Lower leg skin (tissue), 4 donors: ENCODE results near the gene LSMEM2. TPM values are rescaled to one million over a fixed set of nuclear protein-coding genes. Genes with fewer than 3 reads are reported as not detected.

ENCODE experiments used
- DNase-seq, 2 donors: peaks; one replicate each; pipeline ENCODE4 v3.0.0-alpha.2; 2019; ENCODE audit warnings: low spot score in 2 of 2
- H3K4me3 ChIP-seq: fragments of 200-600 bp; sonication (generic); 2 replicates; pipeline ENCODE4 v1.5.1; 2017; ENCODE audit warnings: mild to moderate bottlenecking, low read depth; ENCODE audit not compliant: poor library complexity, severe bottlenecking
- POLR2A ChIP-seq, 2 donors: fragments of 450-650 bp; IDR thresholded peaks; one replicate each; pipeline ENCODE4 v1.6.1; 2016 to 2017; ENCODE audit warnings: antibody characterized with exemption in 2 of 2, mild to moderate bottlenecking in 1 of 2, moderate library complexity in 1 of 2
- WGBS, 2 donors: methylation state at CpG; one replicate each; pipeline ENCODE4 v1.1.5; 2018; 5-methylcytosine and 5-hydroxymethylcytosine counted together
- intact Hi-C: fragments of 100-400 bp; cut with DNase I; formaldehyde crosslinking; loops from one replicate; pipeline ENCODE4 v1.15.0; 2023; ENCODE audit warnings: low total_unique reads
- total RNA-seq, 4 donors: library from RNA; depleted of rRNA; stranded (reverse); fragments of >200 nt; gene quantifications; one replicate each; pipeline ENCODE4 v1.1.0, GENCODE V29; 2016
- TF ChIP-seq, protein P1 (sequence below), 3 donors: fragments of 450-650 bp; IDR thresholded peaks; one replicate each; pipeline ENCODE4 v1.5.1; 2016; ENCODE audit warnings: antibody characterized with exemption in 3 of 3, mild to moderate bottlenecking in 3 of 3, moderate library complexity in 2 of 3

LSMEM2 gene
- total RNA-seq, 4 donors from 2014 or later, result 0.37 to 0.62 TPM; not detected in 2

DNA sequence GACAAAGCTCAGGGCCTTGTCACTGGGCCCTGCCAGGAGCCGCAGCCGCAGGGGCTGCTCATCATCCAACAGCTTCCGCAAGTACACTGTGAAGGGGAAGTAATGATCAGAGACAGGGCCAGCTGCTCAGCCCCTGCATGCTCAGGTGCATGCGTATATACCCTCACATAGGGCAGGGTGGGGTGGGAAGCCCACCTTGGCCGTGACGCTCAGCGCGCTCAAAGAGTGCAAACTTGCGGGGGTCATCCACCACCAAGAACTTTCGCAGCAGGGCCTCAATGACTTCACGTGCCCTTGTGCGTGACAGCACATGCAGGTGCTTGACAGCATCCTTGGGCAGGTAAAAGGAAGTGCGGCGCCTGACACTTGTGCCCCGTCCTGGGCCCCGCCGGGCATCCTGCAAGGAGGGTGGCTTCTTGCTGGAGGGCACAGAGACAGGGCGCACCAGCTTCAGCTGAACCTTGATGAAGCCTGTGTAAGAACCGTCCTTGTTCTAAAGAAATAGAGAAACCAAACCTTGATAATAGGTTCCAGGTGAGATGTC lies 52.5 kb downstream of the LSMEM2 start:
- TF ChIP-seq POLR2A (IDR thresholded peaks at IDR 0.05), result no peak
- TF ChIP-seq, protein P1, sequence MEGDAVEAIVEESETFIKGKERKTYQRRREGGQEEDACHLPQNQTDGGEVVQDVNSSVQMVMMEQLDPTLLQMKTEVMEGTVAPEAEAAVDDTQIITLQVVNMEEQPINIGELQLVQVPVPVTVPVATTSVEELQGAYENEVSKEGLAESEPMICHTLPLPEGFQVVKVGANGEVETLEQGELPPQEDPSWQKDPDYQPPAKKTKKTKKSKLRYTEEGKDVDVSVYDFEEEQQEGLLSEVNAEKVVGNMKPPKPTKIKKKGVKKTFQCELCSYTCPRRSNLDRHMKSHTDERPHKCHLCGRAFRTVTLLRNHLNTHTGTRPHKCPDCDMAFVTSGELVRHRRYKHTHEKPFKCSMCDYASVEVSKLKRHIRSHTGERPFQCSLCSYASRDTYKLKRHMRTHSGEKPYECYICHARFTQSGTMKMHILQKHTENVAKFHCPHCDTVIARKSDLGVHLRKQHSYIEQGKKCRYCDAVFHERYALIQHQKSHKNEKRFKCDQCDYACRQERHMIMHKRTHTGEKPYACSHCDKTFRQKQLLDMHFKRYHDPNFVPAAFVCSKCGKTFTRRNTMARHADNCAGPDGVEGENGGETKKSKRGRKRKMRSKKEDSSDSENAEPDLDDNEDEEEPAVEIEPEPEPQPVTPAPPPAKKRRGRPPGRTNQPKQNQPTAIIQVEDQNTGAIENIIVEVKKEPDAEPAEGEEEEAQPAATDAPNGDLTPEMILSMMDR (IDR thresholded peaks at IDR 0.05), result no peak
- 90 to 95% methylated on average over 19 of the region's 19 CpGs for WGBS, 2 donors
- intact Hi-C loops, result no loop called here
- H3K4me3 ChIP-seq, result no peak overlapping the region
- no peak for DNase-seq

DNA sequence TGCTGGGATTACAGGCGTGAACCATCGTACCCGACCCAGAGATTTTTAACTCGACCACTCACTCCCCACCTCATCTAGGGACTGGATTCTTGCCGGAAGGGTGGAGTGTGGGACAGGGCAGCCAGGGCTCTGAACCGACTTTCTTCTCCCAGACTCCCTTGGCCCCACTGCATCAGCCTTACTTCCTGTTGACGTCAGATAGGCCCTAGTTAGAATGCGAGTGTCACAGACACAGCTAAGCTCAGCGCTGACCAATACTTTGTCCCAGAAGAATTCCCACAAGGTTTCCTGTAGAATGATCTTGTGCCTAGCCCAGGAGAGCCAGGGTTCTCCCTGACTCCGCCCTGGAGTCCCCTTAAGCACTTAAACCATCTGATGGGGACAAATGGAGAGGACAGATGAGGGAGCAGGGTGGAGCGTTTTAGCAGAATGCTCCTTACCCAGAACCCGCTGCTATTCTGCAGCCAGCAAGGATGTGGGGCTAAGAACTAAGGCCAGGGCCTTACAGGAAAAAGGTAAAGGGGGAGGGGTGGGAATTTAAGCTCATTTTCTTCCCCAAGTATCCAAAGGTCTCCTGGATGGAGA lies 54.9 kb downstream of the LSMEM2 start:
- 44 to 60% methylated on average over 12 of the region's 12 CpGs for WGBS, 2 donors
- TF ChIP-seq, protein P1 (IDR thresholded peaks at IDR 0.05), result no peak
- TF ChIP-seq POLR2A (IDR thresholded peaks at IDR 0.05), result no peak
- intact Hi-C loops, result no loop called here
- no peak for DNase-seq
- H3K4me3 ChIP-seq, result no peak overlapping the region

DNA sequence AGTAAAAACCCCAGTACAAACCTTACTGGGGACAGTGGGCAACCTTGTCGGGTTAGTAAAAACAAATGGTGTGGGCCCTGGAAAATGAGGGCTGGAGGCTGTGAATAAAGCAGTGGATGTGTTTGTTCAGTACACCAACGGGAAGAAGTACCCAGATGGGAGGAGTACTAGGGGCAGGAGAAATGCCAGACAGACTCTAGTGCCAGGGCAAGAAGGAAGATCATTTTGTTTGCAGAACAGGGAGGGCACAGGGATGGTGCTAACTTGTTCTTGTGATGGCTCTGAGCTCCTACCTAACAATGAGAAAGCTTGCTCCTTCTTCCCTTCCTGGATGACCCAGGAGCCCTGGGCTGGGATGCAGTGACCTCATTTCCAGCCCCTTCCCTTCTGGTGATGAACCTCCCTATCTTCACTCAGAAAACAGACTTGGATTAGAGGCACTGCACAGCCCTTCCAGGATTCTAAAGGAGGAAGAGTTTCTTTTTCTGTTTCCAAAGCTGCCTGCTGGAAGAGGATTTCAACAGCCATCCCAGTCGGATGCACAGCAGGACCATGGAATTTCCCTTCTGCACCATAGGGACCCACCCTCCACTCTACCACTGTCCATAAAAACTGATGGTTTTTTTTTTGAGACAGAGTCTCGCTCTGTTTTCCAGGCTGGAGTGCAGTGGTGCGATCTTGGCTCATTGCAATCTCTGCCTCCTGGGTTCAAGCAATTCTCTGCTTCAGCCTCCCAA lies 55.6 kb downstream of the LSMEM2 start:
- no peak overlapping the region for H3K4me3 ChIP-seq
- TF ChIP-seq POLR2A (IDR thresholded peaks at IDR 0.05), result no peak
- TF ChIP-seq, protein P1 (IDR thresholded peaks at IDR 0.05), result no peak
- intact Hi-C loops, result no loop called here
- DNase-seq, result no peak
- WGBS, 2 donors, result 45 to 57% methylated on average over 5 of the region's 5 CpGs

DNA sequence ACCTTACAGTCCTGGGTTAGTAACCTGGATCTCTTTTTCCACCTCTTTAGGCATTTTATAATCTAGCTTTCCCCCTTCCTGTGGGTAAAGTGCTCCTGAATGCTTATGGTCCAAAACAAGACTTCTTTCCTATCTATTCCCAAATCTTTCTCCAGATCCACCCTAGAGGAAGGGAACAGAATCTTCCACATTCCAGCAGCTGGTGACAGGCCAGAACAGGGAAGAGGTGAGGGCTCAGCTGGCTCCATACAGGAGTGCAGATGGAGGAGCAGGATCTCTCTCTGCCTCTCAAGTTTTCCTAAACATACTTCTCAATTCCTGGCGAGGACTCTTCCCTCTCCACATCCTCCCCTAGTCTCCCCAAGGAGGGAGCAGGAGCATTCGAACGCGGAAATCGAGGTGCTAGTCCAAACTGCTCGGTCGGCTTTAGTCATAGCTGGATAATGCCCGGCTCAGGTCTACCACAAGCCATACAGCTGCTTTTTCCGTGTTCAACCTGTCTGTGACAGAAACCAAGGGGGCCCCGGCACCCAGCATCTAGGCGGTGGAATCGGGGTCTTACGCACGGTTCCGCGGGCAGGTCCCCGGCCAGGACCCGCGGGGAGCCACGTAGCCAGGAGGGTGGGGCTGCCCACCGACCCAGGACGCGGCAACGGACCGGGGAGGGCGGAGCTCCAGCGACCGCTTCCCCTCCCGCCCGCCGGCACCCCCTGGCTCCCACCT lies 57.7 kb downstream of the LSMEM2 start:
- H3K4me3 ChIP-seq, result peak overlapping the region; percentile 60
- no peak for DNase-seq
- TF ChIP-seq POLR2A (IDR thresholded peaks at IDR 0.05), result no peak
- 1 to 11% methylated on average over 6 to 28 of the region's 31 CpGs for WGBS, 2 donors
- intact Hi-C loops, result no loop called here

DNA sequence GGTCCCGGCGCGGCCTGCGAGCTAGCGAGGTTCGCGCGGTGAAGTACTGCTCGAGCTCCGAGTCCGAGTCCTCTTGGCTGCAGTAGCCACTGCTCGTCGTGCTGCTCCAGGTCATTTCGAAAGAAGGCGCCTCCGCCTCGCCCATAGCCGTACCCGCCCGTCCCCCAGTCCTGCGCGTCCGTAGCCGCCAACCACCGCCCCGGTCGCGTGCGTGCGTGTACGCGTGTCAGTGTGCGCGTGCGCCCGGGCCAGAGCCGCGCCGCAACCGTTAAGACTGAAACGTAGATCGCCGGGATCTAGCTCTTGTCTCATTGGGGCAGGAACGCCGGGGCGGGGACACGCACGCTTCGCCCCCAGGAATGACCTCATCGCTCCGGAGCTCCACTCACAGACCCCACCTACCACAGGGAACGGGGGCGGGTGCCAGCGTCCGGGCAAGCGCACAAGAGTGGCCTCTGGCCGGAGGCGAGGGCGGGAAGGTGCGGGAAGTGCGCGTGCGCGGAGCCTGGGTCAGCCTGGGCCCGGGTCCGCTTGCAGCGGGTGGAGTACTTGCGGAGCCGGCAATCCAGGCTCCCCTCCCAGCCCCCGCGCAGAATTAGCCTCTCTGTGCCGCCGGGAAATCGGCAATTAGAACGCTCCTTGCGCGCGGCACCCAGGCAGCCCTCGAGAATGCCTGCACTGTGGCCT lies 58.4 kb downstream of the LSMEM2 start:
- 0 to 2% methylated on average over 10 to 38 of the region's 79 CpGs for WGBS, 2 donors
- TF ChIP-seq, protein P1 (IDR thresholded peaks at IDR 0.05), result no peak
- peak in 1 of 2 donors; percentile 18 for TF ChIP-seq POLR2A (IDR thresholded peaks at IDR 0.05)
- DNase-seq, result peak; percentile 99 to 100
- H3K4me3 ChIP-seq, result peak overlapping the region; percentile 60
- intact Hi-C loops, result no loop called here

Other genes with a start within 250 kb of the LSMEM2 start
- gene RBM5, start 190.2 kb upstream of the LSMEM2 start, total RNA-seq, result 100 to 1,000 TPM; 131 to 244 (median 138) TPM
- gene SEMA3F, start 123.8 kb upstream of the LSMEM2 start, total RNA-seq, result 100 to 1,000 TPM; 106 to 151 (median 120) TPM
- gene GNAT1, start 87.5 kb upstream of the LSMEM2 start, total RNA-seq, result not detected
- gene SLC38A3, start 73.8 kb upstream of the LSMEM2 start, total RNA-seq, result under 1 TPM in 1 of 4 donors, not detected in 3; 0.62 TPM
- gene GNAI2, start 42.9 kb upstream of the LSMEM2 start, total RNA-seq, result 100 to 1,000 TPM in 1 of 4 donors, 10 to 100 TPM in 3; 56.5 to 123 (median 74.8) TPM
- 1 to 10 TPM; 1.1 to 7.2 (median 3.3) TPM for gene SEMA3B, start 9.9 kb upstream of the LSMEM2 start, total RNA-seq
- 10 to 100 TPM; 32.9 to 69.0 (median 39.8) TPM for gene IFRD2, start 13.3 kb downstream of the LSMEM2 start, total RNA-seq
- gene HYAL3, start 20.3 kb downstream of the LSMEM2 start, total RNA-seq, result 1 to 10 TPM; 1.9 to 4.1 (median 2.6) TPM
- 10 to 100 TPM; 12.4 to 19.4 (median 15.1) TPM for gene NAA80, start 20.3 kb downstream of the LSMEM2 start, total RNA-seq
- 10 to 100 TPM; 16.7 to 35.5 (median 20.6) TPM for gene HYAL1, start 24.5 kb downstream of the LSMEM2 start, total RNA-seq
- gene HYAL2, start 43.7 kb downstream of the LSMEM2 start, total RNA-seq, result 10 to 100 TPM; 44.1 to 95.7 (median 72.9) TPM
- gene TUSC2, start 49.1 kb downstream of the LSMEM2 start, total RNA-seq, result 10 to 100 TPM; 13.1 to 24.2 (median 18.0) TPM
- 10 to 100 TPM; 33.5 to 50.0 (median 47.2) TPM for gene RASSF1, start 61.7 kb downstream of the LSMEM2 start, total RNA-seq
- gene ZMYND10, start 66.6 kb downstream of the LSMEM2 start, total RNA-seq, result 1 to 10 TPM in 1 of 4 donors, under 1 TPM in 2, not detected in 1; 0.42 to 1.8 (median 0.74) TPM
- gene NPRL2, start 71.7 kb downstream of the LSMEM2 start, total RNA-seq, result 10 to 100 TPM; 17.3 to 28.0 (median 23.2) TPM
- gene CYB561D2, start 71.8 kb downstream of the LSMEM2 start, total RNA-seq, result 10 to 100 TPM in 2 of 4 donors, 1 to 10 TPM in 2; 6.0 to 19.7 (median 11.6) TPM
- gene TMEM115, start 80.4 kb downstream of the LSMEM2 start, total RNA-seq, result 10 to 100 TPM; 90.5 to 92.7 (median 92.4) TPM
- 1 to 10 TPM; 1.1 to 2.0 (median 1.6) TPM for gene CACNA2D2, start 224.5 kb downstream of the LSMEM2 start, total RNA-seq